Keratinocyte (primary cell): ENCODE data around the gene TTC22. TPM values are rescaled to one million over a fixed set of nuclear protein-coding genes. Genes with fewer than 3 reads are reported as not detected.

Source experiments
- DNase-seq: peaks from one replicate; pipeline ENCODE4 v3.0.0-alpha.2; 2011; ENCODE audit warnings: low read depth, missing footprints, low spot score
- FAIRE-seq: peaks from 2 replicates; lab custom pipeline; 2011; peaks lifted over from hg19 to GRCh38; lab: Jason Lieb, UNC
- H2AFZ ChIP-seq: 2 replicates; pipeline ENCODE4 v1.6.0; 2012; ENCODE audit warnings: low read length, control low read depth, inconsistent platforms; ENCODE audit not compliant: control insufficient read depth
- H3K27ac ChIP-seq: 2 replicates; pipeline ENCODE4 v1.5.1; 2011; ENCODE audit warnings: low read length; ENCODE audit not compliant: control insufficient read depth, insufficient read depth
- H3K27me3 ChIP-seq: 3 replicates; pipeline ENCODE4 v1.6.0; 2011; ENCODE audit warnings: low read length; ENCODE audit not compliant: control insufficient read depth, insufficient read depth; ENCODE audit errors: extremely low read depth
- H3K36me3 ChIP-seq, 2 experiments: 2 replicates in 1 of 2; 3 replicates in 1 of 2; pipeline ENCODE4 v1.5.1; 2011; ENCODE audit warnings: low read length in 2 of 2, mild to moderate bottlenecking in 1 of 2; ENCODE audit not compliant: control insufficient read depth in 2 of 2, insufficient read depth in 2 of 2; ENCODE audit errors: extremely low read depth in 1 of 2
- H3K4me1 ChIP-seq: 3 replicates; pipeline ENCODE4 v1.5.1; 2011; ENCODE audit warnings: low read length; ENCODE audit not compliant: control insufficient read depth, insufficient read depth; ENCODE audit errors: extremely low read depth
- H3K4me2 ChIP-seq: 3 replicates; pipeline ENCODE4 v1.6.0; 2011; ENCODE audit warnings: low read depth, low read length; ENCODE audit not compliant: control insufficient read depth, insufficient read depth; ENCODE audit errors: extremely low read depth
- H3K4me3 ChIP-seq, 3 experiments: fragments of 200-600 bp in 1 of 3; sonication (generic) in 1 of 3; 2 replicates in 2 of 3; 3 replicates in 1 of 3; pipeline ENCODE4 v1.5.1; 2011 to 2016; ENCODE audit warnings: low read length in 3 of 3, mild to moderate bottlenecking in 3 of 3, control low read depth in 2 of 3, inconsistent platforms in 1 of 3, low read depth in 1 of 3, mixed read lengths in 1 of 3, mixed run types in 1 of 3, moderate library complexity in 1 of 3; ENCODE audit not compliant: control insufficient read depth in 2 of 3, insufficient read depth in 2 of 3; ENCODE audit errors: extremely low read depth in 1 of 3
- H3K79me2 ChIP-seq: 2 replicates; pipeline ENCODE4 v1.6.0; 2012; ENCODE audit warnings: low read length; ENCODE audit not compliant: control insufficient read depth, insufficient read depth
- H3K9ac ChIP-seq: 3 replicates; pipeline ENCODE4 v1.6.0; 2011; ENCODE audit warnings: low read length; ENCODE audit not compliant: control insufficient read depth, insufficient read depth; ENCODE audit errors: extremely low read depth
- H3K9me1 ChIP-seq: 3 replicates; pipeline ENCODE4 v1.6.0; 2011; ENCODE audit warnings: low read length; ENCODE audit not compliant: control insufficient read depth, insufficient read depth; ENCODE audit errors: extremely low read depth
- H3K9me3 ChIP-seq: 2 replicates; pipeline ENCODE4 v1.5.1; 2012; ENCODE audit warnings: low read depth, low read length; ENCODE audit not compliant: control insufficient read depth
- H4K20me1 ChIP-seq: 3 replicates; pipeline ENCODE4 v1.6.0; 2011; ENCODE audit warnings: low read length; ENCODE audit not compliant: control insufficient read depth, insufficient read depth; ENCODE audit errors: extremely low read depth
- EZH2 ChIP-seq: IDR thresholded peaks from one replicate; pipeline ENCODE4 v1.6.1; 2012; ENCODE audit warnings: inconsistent platforms, mild to moderate bottlenecking, low read length, moderate library complexity
- dilution Hi-C: fragments of 300-500 bp; cut with MboI; formaldehyde crosslinking; loops from one replicate; pipeline ENCODE4 v1.7.0; 2020; ENCODE audit warnings: low sequenced_read_pairs; ENCODE audit not compliant: extremely low pct_ligation_motif_present
- polyA plus RNA-seq, 5 experiments: library from polyadenylated mRNA; depleted of rRNA in 3 of 5; stranded (reverse) in 3 of 5; stranded (forward) in 1 of 5; unstranded in 1 of 5; fragments of >200 nt; gene quantifications; 1 replicate in 1 of 5; 2 replicates in 3 of 5; 3 replicates in 1 of 5; pipeline versions ENCODE4 v1.2.1 to v1.2.3, GENCODE V29; 2011 to 2012; ENCODE audit warnings: missing spikeins in 2 of 5, low read depth in 1 of 5, low replicate concordance in 1 of 5
- TF ChIP-seq, protein P1 (sequence below), 3 experiments: IDR thresholded peaks in 1 of 3; conservative IDR thresholded peaks in 1 of 3; optimal IDR thresholded peaks in 1 of 3; 2 replicates in 2 of 3; 3 replicates in 1 of 3; pipeline versions ENCODE3 to v1.5.1; 2011; ENCODE audit warnings: low read length in 3 of 3, mild to moderate bottlenecking in 3 of 3, moderate library complexity in 2 of 3, control low read depth in 1 of 3, inconsistent platforms in 1 of 3; ENCODE audit not compliant: insufficient read depth in 2 of 3; ENCODE audit errors: extremely low read depth in 1 of 3

Gene TTC22
- polyA plus RNA-seq, 1 donor (not counting 4 experiments of a cell fraction or from before 2014, with no cell fraction given): 5.1 TPM

- Histone ChIP-seq H3K4me3 (no peak overlapping the region), H2AFZ (no peak overlapping the region), H3K9me3 (no peaks in the 10 kb centered on the region), H3K9me1 (no peaks in the 10 kb centered on the region), H3K9ac (no peak overlapping the region), H3K4me2 (no peak overlapping the region), H3K27ac (no peak overlapping the region), H3K27me3 (peaks cover 7% of the 10 kb centered on the region), H3K79me2 (no peaks in the 10 kb centered on the region), H4K20me1 (no peaks in the 10 kb centered on the region), H3K4me1 (peaks cover 10% of the 10 kb centered on the region), H3K36me3 (no peaks in the 10 kb centered on the region)
- FAIRE-seq (no peak), DNase-seq (no peak)
- TF ChIP-seq, protein P1, sequence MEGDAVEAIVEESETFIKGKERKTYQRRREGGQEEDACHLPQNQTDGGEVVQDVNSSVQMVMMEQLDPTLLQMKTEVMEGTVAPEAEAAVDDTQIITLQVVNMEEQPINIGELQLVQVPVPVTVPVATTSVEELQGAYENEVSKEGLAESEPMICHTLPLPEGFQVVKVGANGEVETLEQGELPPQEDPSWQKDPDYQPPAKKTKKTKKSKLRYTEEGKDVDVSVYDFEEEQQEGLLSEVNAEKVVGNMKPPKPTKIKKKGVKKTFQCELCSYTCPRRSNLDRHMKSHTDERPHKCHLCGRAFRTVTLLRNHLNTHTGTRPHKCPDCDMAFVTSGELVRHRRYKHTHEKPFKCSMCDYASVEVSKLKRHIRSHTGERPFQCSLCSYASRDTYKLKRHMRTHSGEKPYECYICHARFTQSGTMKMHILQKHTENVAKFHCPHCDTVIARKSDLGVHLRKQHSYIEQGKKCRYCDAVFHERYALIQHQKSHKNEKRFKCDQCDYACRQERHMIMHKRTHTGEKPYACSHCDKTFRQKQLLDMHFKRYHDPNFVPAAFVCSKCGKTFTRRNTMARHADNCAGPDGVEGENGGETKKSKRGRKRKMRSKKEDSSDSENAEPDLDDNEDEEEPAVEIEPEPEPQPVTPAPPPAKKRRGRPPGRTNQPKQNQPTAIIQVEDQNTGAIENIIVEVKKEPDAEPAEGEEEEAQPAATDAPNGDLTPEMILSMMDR (optimal IDR thresholded peaks at IDR 0.05 in 1 of 3, IDR thresholded peaks at IDR 0.05 in 1 of 3, conservative IDR thresholded peaks at IDR 0.05 in 1 of 3; ENCODE audit: extremely low read depth in 1 of 3, insufficient read depth in 2 of 3, low read length in 3 of 3): no peak
- no peak for TF ChIP-seq EZH2
- dilution Hi-C loops: no loop called here
These were observed 15.0 kb upstream of the TTC22 start for GRCh38 chr1:54816130-54816529.

DNA sequence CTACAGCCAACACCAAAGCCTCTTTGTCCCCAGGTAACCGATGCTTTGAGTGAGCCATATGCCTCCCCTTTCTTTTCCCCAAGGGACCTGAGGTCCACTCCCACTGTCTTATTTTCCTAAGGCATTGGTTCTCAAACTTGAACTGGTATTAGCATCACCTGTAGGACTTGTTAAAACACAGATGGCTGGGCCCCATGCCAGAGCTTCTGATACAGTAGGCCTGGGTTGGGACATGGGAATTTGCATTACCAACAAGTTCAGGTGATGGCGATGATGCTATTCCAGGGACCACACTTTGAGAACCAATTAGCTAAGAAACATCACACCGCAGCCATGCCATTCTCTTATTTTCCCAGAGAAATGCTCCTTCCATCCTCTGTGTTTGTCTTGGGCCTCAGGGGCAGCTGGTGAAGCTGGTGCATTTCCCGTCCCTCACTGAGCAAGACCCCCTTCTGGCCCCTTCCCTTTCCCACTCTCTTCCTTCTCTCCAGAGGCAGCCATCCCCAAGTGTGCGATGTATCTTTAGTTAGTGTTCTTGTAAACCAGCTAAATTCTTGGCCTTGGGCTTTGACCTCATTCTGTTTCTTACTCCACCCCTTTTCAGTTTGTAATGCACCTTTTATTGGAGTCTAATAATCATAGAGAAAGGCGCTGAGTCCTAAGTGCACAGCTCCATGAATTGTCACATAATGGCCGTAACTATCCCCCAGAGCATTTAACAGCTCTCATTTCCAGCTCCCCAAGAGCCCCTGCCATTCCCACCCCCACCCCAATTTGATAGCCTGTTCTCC is 14.2 kb upstream of the TTC22 start:
- no peaks in the 10 kb centered on the region for H3K9me3 ChIP-seq
- no peaks in the 10 kb centered on the region for H3K79me2 ChIP-seq
- no peaks in the 10 kb centered on the region for H4K20me1 ChIP-seq
- DNase-seq (no peak), FAIRE-seq (no peak)
- dilution Hi-C loops: no loop called here
- no peak overlapping the region for H3K9ac ChIP-seq
- TF ChIP-seq, protein P1 (optimal IDR thresholded peaks at IDR 0.05 in 1 of 3, IDR thresholded peaks at IDR 0.05 in 1 of 3, conservative IDR thresholded peaks at IDR 0.05 in 1 of 3; ENCODE audit: extremely low read depth in 1 of 3, insufficient read depth in 2 of 3, low read length in 3 of 3): no peak
- no peak for TF ChIP-seq EZH2
- peaks cover 7% of the 10 kb centered on the region for H3K27me3 ChIP-seq
- no peak overlapping the region for H3K27ac ChIP-seq
- no peak overlapping the region for H3K4me3 ChIP-seq
- no peaks in the 10 kb centered on the region for H3K9me1 ChIP-seq
- H2AFZ ChIP-seq: no peak overlapping the region
- H3K4me2 ChIP-seq: no peak overlapping the region
- H3K4me1 ChIP-seq: peaks cover 10% of the 10 kb centered on the region
- H3K36me3 ChIP-seq: no peaks in the 10 kb centered on the region
